GM18873 (cell line): Measurements from ENCODE around the gene WBP1.
"Not testable (repeated sequence)": the region's sequence is repeated elsewhere in the genome, so short reads cannot be mapped to it uniquely, and the experiment has no call there.

Experiments
- ATAC-seq: cut with Tn5 transposase; IDR thresholded peaks from one replicate; pipeline ENCODE4 v1.9.1; 2021; ENCODE audit warnings: mild to moderate bottlenecking, moderate library complexity, moderate number of reproducible peaks; ENCODE audit not compliant: unreplicated experiment, low FRiP score

WBP1 gene

DNA sequence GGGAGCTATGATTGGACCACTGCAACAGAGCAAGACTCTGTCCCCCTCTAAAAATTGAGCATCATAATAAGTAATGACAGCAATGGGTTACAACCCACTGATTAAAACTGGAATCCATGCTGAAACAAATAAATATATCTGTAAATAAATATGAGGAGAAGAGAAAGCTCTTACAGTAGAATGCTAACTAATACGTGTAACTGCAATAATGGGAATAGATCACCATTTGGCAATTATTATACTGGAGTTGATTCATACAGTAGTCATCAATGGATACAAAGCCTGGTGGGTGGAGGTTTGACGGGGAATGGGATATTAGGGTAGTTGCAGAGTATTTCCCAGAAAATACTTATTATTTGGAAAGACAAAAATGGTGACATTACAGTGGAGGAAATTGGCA is 9.5 kb upstream of the WBP1 start:
- ATAC-seq, result no peak

DNA sequence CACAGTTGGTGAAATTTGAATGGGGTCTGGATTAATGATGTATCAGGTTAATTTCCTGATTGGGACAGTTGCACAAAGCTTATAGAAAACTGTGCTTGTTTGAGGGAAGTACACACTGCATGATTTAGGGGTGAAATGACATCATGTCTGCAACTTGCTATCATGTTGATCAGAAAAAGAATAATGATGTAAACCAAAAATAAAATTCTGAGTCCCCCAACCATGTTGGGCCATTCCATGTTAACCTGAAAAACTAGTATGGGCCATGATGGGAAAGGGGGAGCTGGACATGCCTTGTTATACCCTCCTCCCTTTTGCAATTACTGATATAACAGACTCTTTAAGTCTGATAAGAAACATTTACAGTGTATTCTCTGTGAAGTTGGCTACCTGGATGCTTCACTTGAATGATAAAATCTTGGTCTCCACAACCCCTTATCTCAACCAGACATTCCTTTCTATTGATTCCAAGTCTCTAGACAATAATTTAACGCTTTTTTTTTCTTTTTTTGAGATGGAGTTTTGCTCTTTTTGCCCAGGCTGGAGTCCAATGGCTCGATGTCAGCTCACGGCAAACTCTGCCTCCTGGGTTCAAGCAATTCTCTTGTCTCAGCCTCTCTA is 7.6 kb upstream of the WBP1 start:
- no peak for ATAC-seq

DNA sequence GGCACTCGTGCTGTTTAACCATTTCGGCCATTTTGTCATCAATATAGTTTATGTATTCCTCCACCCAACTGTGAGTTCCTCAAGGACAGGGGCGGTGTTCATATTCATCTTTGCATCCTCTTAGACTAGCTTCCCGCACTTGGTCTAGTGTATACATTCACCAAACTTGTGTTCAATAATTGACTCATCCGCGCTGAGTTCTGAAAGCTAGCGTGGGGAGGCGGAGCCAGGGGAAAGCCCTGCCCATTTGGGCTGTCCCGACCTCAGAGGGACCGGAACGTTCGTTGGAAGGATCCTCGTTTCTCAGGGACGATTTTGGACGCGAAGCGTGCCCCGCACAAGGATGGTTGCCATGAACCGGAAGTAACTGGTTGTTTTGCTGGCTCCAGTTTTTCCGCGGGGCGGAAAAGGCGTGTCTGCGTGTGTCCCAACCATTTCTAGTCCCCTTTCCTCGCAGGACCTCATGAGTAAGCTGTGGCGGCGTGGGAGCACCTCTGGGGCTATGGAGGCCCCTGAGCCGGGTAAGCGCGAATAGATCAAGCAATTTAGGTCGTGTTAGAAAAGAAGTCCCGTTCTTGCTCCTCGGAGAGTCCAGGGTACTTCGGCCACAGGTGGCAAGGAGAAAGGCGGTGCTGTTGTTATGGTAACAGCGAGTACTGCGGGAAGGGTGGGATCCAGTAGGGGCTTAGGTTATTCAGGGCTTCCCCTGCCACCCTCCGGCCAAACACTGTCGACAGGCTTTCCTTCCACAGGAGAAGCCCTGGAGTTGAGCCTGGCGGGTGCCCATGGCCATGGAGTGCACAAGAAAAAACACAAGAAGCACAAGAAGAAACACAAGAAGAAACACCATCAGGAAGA is 3.4 kb upstream of the WBP1 start, which contains the start of gene INO80B:
INO80B (plus strand) TSS at position 434 of the 858 bp plus-strand sequence; CDS start at position 464, 30 bp downstream.
- ATAC-seq, result peak; percentile 46

DNA sequence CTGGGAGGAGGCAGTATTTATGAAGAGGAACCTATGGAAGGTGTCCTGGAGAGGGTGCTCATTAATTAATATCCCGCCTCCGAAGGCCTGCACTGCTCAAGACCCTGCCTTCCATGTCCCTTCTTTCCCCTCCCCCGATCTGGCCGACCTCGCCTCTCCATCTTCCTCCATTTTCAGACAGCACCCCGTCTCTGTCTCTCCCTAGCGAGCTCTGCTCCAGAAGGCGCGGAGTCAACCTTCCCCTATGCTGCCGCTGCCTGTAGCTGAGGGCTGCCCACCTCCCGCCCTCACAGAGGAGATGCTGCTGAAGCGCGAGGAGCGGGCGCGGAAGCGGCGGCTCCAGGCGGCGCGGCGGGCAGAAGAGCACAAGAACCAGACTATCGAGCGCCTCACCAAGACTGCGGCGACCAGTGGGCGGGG is 1.1 kb upstream of the WBP1 start:
- no peak for ATAC-seq

GRCh38 chr2:74457549-74458131 is 598 bp upstream of the WBP1 start:
- peak; percentile 23 for ATAC-seq

GRCh38 chr2:74458938-74459363 is 713 bp downstream of the WBP1 start:
- no peak for ATAC-seq

DNA sequence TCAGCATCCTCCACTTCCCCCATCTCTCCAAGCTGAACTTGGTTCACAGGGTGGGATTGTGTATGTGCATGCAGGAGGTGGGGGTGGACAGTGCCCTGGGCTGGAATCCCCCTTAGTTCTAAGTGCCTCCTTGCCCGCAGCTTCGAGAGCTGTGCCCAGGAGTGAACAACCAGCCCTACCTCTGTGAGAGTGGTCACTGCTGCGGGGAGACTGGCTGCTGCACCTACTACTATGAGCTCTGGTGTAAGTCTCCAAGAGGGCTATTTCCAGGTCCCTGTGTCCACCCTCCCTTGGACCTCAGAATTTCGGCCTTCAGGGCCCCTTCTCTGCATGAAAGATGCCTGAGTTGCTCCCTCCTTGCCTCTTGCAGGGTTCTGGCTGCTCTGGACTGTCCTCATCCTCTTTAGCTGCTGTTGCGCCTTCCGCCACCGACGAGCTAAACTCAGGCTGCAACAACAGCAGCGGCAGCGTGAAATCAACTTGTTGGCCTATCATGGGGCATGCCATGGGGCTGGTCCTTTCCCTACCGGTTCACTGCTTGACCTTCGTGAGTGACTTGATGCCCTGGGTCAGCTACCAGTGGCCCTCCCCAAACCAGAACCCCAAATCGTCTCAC is 1.4 kb downstream of the WBP1 start:
- not testable (repeated sequence) for ATAC-seq

DNA sequence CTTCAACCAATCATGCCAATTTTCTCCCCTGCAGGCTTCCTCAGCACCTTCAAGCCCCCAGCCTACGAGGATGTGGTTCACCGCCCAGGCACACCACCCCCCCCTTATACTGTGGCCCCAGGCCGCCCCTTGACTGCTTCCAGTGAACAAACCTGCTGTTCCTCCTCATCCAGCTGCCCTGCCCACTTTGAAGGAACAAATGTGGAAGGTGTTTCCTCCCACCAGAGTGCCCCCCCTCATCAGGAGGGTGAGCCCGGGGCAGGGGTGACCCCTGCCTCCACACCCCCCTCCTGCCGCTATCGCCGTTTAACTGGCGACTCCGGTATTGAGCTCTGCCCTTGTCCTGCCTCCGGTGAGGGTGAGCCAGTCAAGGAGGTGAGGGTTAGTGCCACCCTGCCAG is 1.9 kb downstream of the WBP1 start:
- not testable (repeated sequence) for ATAC-seq

- no peak for ATAC-seq
Observed at GRCh38 chr2:74461187-74462053, 3.2 kb downstream of the WBP1 start.

GRCh38 chr2:74462054-74462785 is 4.0 kb downstream of the WBP1 start:
- ATAC-seq, result no peak

- ATAC-seq, result no peak
Observed at GRCh38 chr2:74462786-74463105, 4.5 kb downstream of the WBP1 start.

- ATAC-seq, result no peak
Observed at GRCh38 chr2:74464406-74464805, 6.2 kb downstream of the WBP1 start.

- ATAC-seq, result not testable (repeated sequence)
Observed at GRCh38 chr2:74470742-74471141, 12.5 kb downstream of the WBP1 start.

DNA sequence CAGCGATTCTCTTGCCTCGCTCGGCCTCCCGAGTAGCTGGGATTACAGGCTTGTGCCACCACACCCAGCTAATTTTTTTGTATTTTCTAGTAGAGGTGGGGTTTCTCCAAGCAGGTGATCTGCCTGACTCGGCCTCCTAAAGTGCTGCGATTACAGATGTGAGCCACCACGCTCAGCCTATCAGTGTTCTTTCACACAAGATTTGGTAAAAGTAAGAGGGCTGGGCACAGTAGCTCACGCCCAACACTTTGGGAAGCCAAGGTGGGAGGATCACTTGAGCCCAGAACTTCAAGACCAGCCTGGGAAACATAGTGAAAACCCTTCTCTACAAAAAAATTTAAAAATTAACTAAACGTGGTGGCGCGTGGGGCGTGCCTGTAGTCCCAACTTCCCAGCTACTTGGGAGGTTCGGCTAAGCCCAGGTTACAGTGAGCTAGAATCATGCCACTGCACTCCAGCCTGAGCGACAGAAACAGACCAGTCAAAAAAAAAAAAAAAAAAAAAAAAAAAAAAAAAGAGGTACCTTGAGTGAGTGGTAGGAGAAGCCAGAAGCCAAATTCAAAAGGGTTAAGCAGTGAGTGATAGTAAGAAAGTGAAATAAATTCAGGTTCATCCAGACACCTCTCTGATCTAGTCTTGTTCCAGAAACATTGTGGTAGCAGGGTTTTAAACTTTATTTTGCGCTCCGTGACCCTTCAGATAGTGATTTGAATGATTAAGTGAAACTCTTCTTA is 13.3 kb downstream of the WBP1 start:
- ATAC-seq, result no peak

DNA sequence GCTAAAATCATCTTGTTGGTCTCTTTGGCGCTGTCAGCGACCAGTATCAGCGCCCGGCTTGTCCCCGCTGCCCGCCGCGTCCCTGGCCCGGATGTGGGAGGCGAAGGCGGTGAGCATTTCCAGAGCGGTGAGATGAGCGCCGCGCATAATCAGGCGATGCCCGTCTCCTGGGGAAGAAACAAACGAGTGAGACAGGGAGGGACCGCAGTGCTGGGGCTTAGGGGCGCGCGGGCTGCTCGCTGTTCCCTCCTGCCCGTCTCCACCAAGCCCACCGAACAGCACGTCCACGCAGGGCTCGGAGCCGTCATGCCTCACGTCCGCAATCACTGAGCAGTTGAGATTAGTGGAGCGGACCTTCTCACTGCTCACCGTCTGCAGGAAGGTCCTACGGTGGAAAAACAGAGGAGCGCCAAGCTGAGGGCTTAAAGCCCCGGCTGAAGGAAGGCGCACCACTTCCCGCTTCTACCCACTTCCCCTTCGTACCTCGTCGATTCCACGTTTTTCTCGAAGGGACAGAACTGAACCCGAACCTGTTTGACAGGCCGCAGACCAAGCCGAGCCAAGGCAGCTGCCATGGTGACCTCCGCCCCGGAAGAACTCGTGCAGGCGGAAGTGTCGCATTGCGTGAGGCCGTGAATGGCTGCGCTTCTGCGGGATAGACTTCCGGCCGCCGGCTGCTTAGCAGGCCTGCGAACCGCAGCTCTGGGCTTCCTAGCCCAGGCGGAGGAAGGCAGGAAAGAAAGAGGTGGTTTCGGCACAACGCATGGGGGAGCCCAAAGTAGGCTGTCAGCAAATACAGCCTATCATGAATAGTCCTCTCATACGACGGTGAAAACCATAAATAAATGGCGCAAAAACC is 14.1 kb downstream of the WBP1 start, which contains the start of gene MRPL53:
MRPL53 (minus strand) TSS at position 595 of the 859 bp plus-strand sequence; CDS start at position 575, 20 bp downstream.
- peak; percentile 68 for ATAC-seq

- ATAC-seq, result no peak
Observed at GRCh38 chr2:74472945-74473258, 14.7 kb downstream of the WBP1 start.

DNA sequence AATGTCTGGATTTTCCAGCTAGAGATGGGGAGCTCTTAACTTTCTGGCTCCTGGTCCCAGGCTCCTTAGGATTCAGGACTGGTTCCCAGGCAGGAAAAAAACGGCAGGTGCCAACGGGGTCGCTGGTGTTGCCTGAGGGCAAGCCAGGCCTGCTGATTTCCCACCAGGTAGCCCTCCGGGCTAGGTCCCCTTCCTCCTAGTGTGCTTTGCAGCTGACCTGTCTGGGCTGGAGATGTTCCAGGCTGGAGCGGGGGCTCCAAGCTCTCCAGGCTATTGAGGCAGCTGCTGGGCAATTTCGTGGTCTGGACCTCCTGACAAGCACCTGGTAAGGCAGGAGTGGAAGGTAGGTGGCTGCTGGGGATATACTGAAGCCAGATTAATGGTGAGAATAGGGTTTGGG is 16.2 kb downstream of the WBP1 start:
- ATAC-seq, result no peak

GRCh38 chr2:74474899-74475298 is 16.7 kb downstream of the WBP1 start:
- ATAC-seq, result no peak
